Right ventricle myocardium inferior (tissue), 1 donor: Measurements from ENCODE around the gene RDX. TPM values are rescaled to one million over a fixed set of nuclear protein-coding genes. Genes with fewer than 3 reads are reported as not detected.
"Not testable (repeated sequence)": the region's sequence is repeated elsewhere in the genome, so short reads cannot be mapped to it uniquely, and the experiment has no call there.

ENCODE experiments used
- ATAC-seq: fragments of 200-7000 bp; cut with Tn5 transposase; one replicate; pipeline ENCODE4 v1.9.1; 2020; ENCODE audit warnings: mild to moderate bottlenecking, moderate library complexity
- DNase-seq: peaks from one replicate; pipeline ENCODE4 v3.0.0; 2021; ENCODE audit errors: missing footprints
- intact Hi-C: fragments of 100-400 bp; cut with DNase I; formaldehyde crosslinking; loops from one replicate; pipeline ENCODE4 v1.11.0; 2022
- total RNA-seq: library from RNA; stranded (reverse); fragmentation: NEBNext Ultra II Directional; extraction: Animal tissue kit (Norgen Biotek cat#: 25700); gene quantifications from one replicate; pipeline ENCODE4 v1.2.1, GENCODE V29; 2021
- donor health status: DM: no; HTN: yes; CAD: no; lungs with severe emphysema.

RDX gene
- total RNA-seq, 1 donor from 2014 or later = 116 TPM

DNA sequence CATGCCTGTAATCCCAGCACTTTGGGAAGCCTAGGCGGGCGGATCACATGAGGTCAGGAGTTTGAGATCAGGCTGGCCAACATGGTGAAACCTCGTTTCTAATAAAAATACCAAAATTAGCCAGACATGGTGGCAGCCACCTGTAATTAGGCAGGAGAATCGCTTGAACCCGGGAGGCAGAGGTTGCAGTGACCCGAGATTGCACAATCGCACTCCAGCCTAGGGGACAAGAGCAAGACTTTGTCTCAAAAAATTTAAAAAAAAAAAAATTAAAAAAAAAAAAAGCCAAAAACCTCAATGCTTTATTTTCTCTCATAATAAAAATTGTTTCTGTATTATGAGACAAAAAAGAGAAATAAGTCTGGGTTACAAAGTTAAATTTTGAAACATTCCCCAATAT lies 54.2 kb downstream of the RDX start:
- DNase-seq (no peak), ATAC-seq (no peak)
- intact Hi-C loops = loop anchor here (10.0 kb wide), 1 partner anchor 53 kb away; the partner anchor contains the start of gene RDX

DNA sequence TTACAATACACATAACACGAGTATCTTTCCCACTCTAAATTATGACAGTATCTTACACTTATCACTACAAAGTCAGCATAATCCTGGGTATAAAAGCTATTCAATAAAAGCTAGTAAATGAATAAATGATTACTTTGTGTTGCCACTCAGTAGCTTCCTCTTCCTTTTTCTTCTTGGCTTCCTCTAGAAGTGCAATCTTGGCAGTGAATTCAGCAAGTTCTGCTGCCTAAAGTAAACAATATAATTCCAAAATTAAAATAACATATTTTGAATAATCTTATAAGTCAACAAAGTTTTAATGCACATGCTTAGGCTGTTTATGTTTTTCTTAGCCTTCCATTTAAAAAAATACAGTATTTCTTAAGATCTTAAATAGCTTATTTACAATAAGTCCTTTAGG lies 60.4 kb downstream of the RDX start:
- intact Hi-C loops = no loop called here
- DNase-seq (no peak), ATAC-seq (no peak)

DNA sequence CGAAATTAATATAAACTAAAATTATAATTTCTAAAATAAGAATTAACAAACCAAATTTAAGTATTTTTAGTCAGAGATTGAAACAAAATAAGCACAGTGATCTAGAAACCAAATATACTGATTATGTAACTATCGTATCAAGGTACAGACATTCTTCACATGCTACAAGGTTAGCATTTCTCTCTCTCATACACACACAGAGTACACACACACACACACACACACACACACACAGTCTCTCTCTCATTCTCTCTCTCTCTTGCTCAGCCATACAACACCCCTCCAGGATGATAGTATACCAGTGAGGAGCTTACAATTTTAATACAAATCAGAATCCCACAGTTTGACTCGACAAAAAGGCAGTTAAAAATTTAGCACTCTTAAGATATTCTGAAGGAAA lies 66.0 kb downstream of the RDX start:
- no peak for ATAC-seq
- DNase-seq = no peak
- intact Hi-C loops = no loop called here

DNA sequence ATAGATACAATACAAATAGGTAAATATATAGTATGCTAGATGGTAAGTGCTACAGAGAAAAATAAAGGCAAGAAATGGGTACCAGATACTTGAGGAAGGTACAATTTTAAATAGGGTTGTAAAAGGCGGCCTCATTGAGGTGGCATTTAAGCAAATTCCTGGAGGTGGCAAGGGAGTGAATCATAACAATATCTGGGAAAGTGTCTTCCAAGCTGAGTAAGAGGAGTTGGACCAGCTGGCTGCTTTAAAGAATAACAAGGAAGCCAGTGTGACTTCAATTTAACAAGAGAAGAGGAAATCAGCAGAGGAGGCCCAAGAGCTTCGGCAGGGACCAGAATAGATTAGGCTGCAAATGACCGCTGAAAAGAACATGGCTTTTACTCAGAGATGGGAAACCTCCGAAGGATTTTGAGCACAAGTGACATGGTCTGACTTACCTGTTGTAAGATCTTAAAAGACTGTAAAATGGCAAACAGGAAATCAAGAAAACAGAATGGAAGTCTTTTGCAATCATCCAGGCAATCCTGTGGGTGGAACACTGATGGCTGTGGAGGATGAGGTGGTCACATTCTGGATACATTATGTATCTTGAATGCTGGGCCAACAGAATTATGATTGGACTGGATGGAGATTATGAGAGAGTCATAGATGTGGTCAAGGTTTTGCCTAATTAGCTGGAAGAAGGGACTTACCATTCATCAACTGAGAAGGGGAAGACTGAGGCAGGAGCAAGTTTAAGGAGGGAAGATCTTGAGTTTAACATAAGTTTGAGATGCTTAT lies 77.2 kb downstream of the RDX start:
- no peak for ATAC-seq
- no peak for DNase-seq
- intact Hi-C loops = no loop called here

DNA sequence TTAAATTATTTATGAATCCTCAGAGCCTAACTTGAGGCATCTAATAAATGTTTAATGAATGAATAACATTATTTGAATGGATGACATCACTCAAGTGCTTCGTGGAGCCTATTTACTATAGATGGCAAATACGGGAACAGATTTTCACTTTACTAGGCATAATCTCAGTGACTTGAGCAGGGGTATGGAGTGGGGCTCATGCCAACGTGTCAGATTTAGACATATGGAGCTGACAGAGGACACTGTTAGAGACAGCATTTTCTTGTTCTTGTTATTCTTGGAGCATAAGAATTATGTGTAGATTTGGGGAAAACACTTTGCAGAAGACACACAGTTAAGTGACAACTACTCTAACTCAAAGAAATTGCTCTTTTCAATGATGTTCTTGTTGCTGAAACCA lies 78.5 kb downstream of the RDX start:
- no peak for ATAC-seq
- DNase-seq = no peak
- intact Hi-C loops = no loop called here

DNA sequence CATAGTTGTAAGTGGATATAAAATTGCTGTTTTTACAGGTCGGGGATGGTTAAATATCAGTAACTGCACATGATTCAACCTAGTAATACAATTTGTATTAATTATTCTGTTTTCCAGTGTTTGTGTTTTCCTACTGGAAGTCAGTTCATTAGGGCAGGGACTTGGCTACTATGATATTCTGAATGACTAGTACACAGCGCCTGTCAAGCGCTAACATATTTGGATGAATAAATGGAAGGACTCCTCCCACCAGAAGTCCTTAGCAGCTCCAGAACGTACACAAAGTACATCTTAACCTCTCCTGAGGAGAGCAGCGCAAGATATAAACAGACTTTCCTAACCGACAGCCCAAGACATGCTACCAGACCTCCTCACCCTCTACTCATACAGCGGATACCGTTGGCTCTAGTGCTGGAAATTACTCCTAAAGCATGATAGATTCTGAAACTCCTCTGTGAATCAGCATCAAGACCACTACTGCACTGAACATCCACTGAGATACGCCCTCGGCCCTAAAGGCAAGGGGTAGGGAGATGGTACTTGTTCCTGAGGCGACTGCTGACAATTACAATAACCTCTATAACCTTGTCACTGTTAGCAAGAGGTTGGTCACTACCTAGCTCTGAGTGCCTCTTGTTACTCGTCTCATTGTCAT lies 79.1 kb downstream of the RDX start:
- DNase-seq (no peak), ATAC-seq (no peak)
- intact Hi-C loops = no loop called here

DNA sequence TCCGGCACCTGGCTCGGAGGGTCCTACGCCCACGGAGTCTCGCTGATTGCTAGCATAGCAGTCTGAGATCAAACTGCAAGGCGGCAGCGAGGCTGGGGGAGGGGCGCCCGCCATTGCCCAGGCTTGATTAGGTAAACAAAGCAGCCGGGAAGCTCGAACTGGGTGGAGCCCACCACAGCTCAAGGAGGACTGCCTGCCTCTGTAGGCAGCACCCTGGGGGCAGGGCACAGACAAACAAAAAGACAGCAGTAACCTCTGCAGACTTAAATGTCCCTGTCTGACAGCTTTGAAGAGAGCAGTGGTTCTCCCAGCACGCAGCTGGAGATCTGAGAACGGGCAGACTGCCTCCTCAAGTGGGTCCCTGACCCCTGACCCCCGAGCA lies 87.1 kb downstream of the RDX start:
- DNase-seq, intact Hi-C loops, ATAC-seq: not testable (repeated sequence)

DNA sequence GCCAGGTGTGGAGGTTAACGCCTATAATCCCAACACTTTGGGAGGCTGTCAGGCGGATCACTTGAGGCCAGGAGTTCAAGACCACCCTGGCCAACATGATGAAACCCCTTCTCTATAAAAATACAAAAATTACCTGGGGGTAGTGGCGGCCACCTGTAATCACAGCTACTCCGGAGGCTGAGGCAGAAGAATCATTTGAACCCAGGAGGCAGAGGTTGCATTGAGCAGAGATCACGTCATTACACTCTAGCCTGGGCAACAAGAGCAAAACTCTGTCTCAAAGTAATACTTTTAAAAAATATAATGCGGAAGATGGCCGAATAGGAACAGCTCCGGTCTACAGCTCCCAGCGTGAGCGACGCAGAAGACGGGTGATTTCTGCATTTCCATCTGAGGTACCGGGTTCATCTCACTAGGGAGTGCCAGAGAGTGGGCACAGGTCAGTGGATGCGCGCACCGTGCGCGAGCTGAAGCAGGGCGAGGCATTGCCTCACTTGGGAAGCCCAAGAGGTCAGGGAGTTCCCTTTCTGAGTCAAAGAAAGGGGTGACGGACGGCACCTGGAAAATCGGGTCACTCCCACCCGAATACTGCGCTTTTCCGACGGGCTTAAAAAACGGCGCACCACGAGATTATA lies 87.6 kb downstream of the RDX start:
- DNase-seq, intact Hi-C loops, ATAC-seq: not testable (repeated sequence)

DNA sequence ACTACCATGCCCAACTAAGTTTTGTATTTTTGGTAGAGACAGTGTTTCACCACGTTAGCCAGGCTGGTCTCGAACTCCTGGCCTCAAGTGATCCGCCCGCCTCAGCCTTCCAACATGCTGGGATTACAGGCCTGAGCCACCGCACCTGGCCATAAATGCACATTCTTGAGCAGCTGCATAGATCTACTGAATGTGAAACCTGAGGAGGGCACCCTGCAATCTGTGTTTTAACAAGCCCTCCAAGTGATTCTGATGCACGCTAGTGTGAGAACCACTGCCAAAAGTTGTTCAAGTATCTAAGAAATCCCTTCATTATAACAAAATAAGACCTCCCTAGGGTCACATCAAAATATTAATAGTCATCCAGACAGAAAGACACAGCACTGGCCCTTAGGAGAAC lies 89.3 kb downstream of the RDX start:
- intact Hi-C loops = no loop called here
- no peak for DNase-seq
- ATAC-seq = no peak

DNA sequence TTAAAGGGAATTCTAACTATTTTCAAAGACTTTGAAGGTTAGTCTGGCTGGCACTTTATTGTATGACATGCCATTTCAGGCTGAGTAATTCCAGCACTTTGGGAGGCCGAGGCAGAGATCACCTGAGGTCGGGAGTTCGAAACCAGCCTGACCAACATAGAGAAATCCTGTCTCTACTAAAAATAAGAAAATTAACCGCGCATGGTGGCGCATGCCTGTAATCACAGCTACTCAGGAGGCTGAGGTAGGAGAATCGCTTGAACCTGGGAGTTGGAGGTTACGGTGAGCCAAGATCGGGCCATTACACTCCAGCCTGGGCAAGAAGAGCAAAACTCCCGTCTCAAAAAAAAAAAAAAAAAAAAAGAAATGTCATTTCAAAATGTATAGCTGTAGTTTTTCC lies 95.6 kb downstream of the RDX start:
- no peak for DNase-seq
- intact Hi-C loops = loop anchor here (1.0 kb wide), 2 partner anchors 166 to 176 kb away; no protein-coding TSS in a partner anchor
- no peak for ATAC-seq

DNA sequence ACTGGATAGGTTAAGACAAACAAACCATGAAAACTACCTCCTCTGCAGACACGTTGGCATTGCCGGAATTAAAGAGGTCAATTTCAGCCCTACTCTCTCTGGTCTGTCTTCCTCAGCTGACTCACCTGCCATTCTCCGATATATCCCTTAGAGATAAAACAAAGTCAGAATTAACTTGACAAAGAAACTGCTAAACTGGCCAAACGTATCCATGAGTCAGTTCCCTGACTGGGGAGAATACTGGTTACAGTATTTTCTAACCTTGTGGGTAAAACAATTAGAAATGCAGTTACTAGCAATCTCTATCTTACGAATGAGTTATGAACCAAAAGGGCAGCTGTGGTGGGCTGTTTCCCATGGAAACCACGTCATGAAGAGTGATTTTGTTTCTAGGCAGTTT lies 96.2 kb downstream of the RDX start:
- DNase-seq (no peak), ATAC-seq (no peak)
- intact Hi-C loops = no loop called here

DNA sequence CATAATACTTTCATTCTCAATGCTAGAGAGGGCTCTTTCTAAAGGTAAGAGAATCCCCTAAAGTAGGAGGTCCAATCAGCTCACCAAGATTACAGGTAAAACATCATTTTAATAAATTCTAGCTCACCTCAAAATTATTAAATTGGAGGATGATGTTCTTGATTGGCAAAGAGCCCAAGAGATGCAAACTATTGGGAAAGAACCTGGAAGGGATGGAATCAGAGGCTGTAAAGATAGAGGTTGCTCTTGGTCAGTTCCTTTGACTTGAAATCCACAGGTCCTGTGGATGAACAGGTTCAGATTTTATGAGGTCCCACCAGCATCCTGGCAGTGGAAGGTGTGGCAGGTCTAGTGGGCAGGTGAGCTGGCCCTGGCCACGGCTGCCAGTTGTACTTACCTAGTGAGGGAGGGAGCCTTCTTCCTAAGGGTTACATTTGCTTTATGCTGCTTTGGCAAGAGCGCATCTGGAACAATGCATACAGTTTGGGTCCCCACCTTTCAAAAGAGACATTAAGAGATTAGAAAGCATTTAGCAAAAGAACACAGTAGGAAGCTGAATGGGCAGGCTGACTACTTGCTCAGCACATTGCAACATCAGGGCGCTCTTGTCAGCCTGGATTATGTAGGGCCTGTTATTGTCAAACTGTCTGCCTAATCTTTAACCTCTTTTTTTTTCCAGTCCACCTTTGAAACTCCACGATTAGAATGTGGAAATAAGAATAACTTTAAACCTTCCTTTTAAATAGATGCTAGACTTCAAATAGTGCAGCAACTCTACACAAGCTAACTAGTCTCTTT lies 97.0 kb downstream of the RDX start:
- intact Hi-C loops = no loop called here
- DNase-seq (no peak), ATAC-seq (no peak)

DNA sequence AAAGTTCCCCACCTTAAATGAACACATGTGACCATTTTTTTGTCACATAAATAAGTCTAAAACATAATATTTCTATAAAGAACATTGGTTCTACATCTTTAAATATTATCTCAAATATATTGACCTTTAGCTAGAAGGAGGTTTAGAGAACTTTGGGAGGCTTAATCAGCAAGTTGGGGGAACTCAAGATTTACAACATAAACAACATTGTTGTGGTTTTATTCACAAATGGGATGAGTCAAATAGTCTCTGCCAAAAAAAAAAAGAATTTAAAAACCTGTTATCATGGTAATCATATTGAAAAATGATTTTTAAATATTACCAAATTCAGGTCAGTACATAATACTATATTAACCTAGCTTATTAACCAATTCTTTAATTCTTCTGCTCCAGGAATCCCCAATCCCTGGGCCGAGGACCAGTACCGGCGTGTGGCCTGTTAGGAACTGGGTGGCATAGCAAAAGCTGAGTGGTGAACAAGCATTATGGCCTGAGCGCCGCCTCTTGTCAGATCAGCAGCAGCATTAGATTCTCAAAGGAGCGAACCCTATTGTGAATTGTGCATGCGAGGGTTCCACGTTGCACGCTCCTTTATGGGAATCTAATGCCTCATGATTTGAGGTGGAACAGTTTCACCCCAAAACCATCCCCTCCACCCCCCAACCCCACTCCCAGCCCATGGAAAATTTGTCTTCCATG lies 98.2 kb downstream of the RDX start:
- intact Hi-C loops = loop anchor here (1.0 kb wide), 1 partner anchor 233 kb away; no protein-coding TSS in a partner anchor
- ATAC-seq = no peak

DNA sequence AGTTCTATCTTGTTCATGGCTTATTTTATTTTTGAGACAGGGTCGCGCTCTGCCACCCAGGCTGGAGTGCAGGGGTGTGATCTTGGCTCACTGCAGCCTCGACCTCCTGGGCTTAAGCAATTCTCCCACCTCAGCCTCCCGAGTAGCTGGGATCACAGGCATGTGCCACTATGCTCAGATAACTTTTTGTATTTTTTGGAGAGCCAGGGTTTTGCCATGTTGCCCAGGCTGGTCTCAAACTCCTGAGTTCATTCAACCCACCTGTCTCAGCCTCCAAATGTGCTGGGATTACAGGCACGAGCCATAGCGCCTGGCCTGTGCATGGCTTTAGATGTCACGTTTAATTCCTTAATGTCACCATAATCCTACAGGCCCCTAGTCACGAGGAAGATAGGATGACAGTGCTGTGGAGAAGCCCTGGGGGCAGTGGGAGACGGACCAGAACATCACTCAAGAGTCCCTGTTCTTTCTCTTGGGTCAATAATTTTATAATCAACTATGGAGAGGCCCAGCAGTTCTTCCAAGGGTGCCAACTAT lies 99.5 kb downstream of the RDX start:
- intact Hi-C loops = no loop called here
- DNase-seq = no peak
- no peak for ATAC-seq

More for the DNA sequence above, 98.2 kb downstream of the RDX start:
- no peak for DNase-seq

DNA sequence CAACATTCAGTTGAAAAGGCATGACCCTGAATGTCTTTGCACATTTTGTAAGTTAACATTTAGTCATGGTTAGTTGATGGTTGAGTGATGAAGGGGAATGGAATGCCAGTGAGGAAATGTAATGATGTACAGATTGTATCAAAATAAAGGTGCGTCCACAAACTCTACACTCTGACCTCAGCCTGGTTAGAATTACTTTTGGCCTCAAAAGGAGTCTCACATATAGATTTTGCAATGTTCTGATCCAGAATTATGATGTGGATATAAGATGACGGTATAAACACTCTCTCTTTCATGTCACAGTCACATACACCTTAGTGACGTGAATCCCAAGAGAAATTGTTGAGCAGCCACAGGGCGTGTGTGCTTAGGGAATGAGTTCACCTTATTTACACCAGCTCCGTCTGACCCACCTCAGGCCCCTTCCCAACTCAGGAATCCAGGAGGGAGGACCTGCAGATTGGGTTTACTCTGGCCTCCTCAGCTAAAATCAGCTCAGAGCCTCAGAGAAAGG lies 100.1 kb downstream of the RDX start:
- DNase-seq (no peak), ATAC-seq (no peak)
- intact Hi-C loops = no loop called here

DNA sequence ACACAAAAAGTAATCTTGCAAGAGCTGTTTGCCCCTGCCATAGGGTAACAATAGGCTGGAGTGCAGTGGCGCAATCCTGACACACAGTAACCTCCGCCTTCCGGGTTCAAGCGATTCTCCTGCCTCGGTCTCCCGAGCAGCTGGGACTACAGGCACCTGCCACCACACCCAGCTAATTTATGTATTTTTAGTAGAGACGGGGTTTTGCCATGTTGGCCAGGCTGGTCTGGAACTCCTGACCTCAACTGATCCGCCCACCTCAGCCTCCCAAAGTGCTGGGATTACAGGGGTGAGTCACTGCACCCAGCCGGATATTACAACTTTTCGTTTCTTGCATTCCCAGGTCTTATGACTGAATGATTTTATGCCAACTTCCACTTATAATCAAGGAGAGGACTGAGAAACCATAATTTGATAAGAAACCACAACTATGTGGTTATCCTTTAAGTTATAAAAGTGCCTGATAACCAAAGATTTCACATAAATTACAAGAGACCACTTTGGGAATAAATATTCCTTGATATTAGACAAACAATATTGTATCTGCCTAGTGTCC lies 102.1 kb downstream of the RDX start:
- ATAC-seq, DNase-seq, intact Hi-C loops: not testable (repeated sequence)

DNA sequence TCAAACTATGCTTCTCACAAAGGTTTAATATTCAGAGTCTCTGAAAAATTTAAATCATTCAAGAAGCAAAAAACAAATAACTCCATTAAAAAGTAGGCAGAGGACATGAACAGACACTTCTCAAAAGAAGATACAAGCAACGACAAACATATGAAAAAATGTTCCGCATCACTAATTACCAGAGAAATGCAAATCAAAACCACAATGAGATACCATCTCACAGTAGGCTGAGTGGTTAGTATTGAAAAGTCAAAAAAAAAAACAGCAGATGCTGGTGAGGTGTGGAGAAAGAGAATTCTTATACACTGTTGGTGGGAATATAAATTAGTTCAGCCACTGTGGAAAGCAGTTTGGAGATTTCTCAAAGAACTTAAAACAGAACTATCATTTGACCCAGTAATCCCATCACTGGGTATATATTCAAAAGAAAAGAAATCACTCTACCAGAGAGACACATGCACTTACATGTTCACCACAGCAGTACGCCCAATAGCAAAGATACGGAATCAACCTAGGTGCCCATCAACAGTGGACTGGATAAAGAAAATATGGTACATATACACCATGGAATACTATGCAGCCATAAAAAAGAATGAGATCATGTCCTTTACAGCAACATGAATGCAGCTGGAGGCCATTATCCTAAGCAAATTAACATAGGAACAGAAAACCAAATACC lies 103.7 kb downstream of the RDX start:
- intact Hi-C loops, DNase-seq, ATAC-seq: not testable (repeated sequence)
